Natural killer cell (primary cell): ENCODE data around the gene OR6K3. TPM values are rescaled to one million over a fixed set of nuclear protein-coding genes. Genes with fewer than 3 reads are reported as not detected.

ENCODE experiments used
- ATAC-seq, 3 donors: fragments of 150-1000 bp in 2 of 3; fragments of 200-7000 bp in 1 of 3; cut with Tn5 transposase; 1 replicate in 1 of 3; 2 replicates in 2 of 3; pipeline ENCODE4 v1.10.0; 2021; ENCODE audit warnings: mild to moderate bottlenecking in 2 of 3, moderate library complexity in 2 of 3
- DNase-seq, 2 donors: peaks; one replicate each; pipeline versions ENCODE4 v3.0.0 to v3.0.0-alpha.2; 2013 to 2021; ENCODE audit warnings: mixed read lengths in 1 of 2
- H3K27ac ChIP-seq: one replicate; pipeline ENCODE4 v1.5.1; 2013; ENCODE audit warnings: mild to moderate bottlenecking, low read length
- H3K27me3 ChIP-seq: one replicate; pipeline ENCODE4 v1.6.1; 2013; ENCODE audit warnings: low read length; ENCODE audit not compliant: control insufficient read depth, insufficient read depth
- H3K36me3 ChIP-seq: one replicate; pipeline ENCODE4 v1.6.1; 2013; ENCODE audit warnings: low read length; ENCODE audit not compliant: control insufficient read depth, insufficient read depth
- H3K4me1 ChIP-seq: one replicate; pipeline ENCODE4 v1.6.1; 2013; ENCODE audit warnings: low read length; ENCODE audit not compliant: control insufficient read depth, insufficient read depth
- H3K4me3 ChIP-seq: one replicate; pipeline ENCODE4 v1.5.1; 2013; ENCODE audit warnings: low read length
- H3K9me3 ChIP-seq: one replicate; pipeline ENCODE4 v1.6.1; 2013; ENCODE audit warnings: low read length; ENCODE audit not compliant: control insufficient read depth, insufficient read depth
- H3K27ac Mint-ChIP-seq, 2 donors: one replicate each; pipeline ENCODE4 v1.8.0; 2022; ENCODE audit warnings: mild to moderate bottlenecking in 2 of 2, mixed read lengths in 2 of 2, moderate library complexity in 1 of 2
- H3K27me3 Mint-ChIP-seq, 2 donors: one replicate each; pipeline ENCODE4 v1.8.0; 2022; ENCODE audit warnings: low read depth in 2 of 2, mixed read lengths in 2 of 2
- H3K36me3 Mint-ChIP-seq: one replicate; pipeline ENCODE4 v1.8.0; 2022; ENCODE audit warnings: mixed read lengths
- H3K4me1 Mint-ChIP-seq, 2 donors: one replicate each; pipeline ENCODE4 v1.8.0; 2022; ENCODE audit warnings: mixed read lengths in 2 of 2
- H3K4me3 Mint-ChIP-seq: one replicate; pipeline ENCODE4 v1.8.0; 2022; ENCODE audit warnings: mild to moderate bottlenecking, moderate library complexity, mixed read lengths
- H3K9me3 Mint-ChIP-seq, 2 donors: one replicate each; pipeline ENCODE4 v1.8.0; 2022; ENCODE audit warnings: mixed read lengths in 2 of 2
- WGBS: methylation state at CpG from one replicate; pipeline ENCODE4 v1.1.7; 2013; ENCODE audit warnings: missing lambda C conversion rate; ENCODE audit not compliant: insufficient coverage; 5-methylcytosine and 5-hydroxymethylcytosine counted together
- intact Hi-C: fragments of 100-400 bp; cut with micrococcal nuclease; formaldehyde crosslinking; loops from one replicate; pipeline ENCODE4 v1.14.2; 2022
- total RNA-seq, 4 donors: library from RNA; stranded (reverse); fragments of 120-200 nt in 1 of 4; gene quantifications; one replicate each; pipeline versions ENCODE4 v1.2.3 to v1.2.4, GENCODE V29; 2013 to 2022
- TF ChIP-seq, protein P1 (sequence below): fragments of 200-600 bp; IDR thresholded peaks from one replicate; pipeline ENCODE4 v1.8.0; 2022; ENCODE audit warnings: antibody characterized with exemption

OR6K3 gene
- total RNA-seq, 3 donors from 2014 or later (not counting 1 experiment from before 2014, with no cell fraction given) = 1.7 TPM; not detected in 2

DNA sequence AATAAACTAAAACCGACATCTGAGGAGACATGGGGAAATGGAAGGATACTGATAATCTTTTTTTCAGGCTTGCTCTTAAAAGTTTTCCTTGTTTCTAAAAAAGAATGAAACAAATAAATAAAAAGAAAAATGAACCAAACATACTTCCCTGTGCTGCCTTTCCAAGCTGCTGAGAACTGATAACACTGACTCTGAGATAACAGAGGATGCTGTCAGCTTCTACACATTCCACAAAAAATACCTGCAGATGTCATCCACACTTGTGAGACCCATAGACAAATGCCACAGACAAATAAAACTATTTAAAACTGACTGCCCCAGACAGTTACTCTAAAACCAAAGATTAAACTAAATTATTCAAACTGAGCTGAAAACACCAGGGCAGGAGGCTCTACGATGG, 12.0 kb upstream of the OR6K3 start:
- intact Hi-C loops = no loop called here
- Histone ChIP-seq H3K27me3 (peaks cover 3% of the 10 kb centered on the region), H3K36me3 (no peaks in the 10 kb centered on the region), H3K4me3 (no peak overlapping the region), H3K9me3 (no peaks in the 10 kb centered on the region), H3K4me1 (no peaks in the 10 kb centered on the region), H3K27ac (no peak overlapping the region)
- Mint-ChIP-seq H3K36me3 (no peaks in the 10 kb centered on the region), H3K27me3 (peaks cover 7 to 16% of the 10 kb centered on the region in 2 donors), H3K9me3 (no peaks in the 10 kb centered on the region), H3K27ac (no peak overlapping the region), H3K4me1 (no peaks in the 10 kb centered on the region), H3K4me3 (no peak overlapping the region)
- DNase-seq (no peak), ATAC-seq (no peak)
- TF ChIP-seq, protein P1, sequence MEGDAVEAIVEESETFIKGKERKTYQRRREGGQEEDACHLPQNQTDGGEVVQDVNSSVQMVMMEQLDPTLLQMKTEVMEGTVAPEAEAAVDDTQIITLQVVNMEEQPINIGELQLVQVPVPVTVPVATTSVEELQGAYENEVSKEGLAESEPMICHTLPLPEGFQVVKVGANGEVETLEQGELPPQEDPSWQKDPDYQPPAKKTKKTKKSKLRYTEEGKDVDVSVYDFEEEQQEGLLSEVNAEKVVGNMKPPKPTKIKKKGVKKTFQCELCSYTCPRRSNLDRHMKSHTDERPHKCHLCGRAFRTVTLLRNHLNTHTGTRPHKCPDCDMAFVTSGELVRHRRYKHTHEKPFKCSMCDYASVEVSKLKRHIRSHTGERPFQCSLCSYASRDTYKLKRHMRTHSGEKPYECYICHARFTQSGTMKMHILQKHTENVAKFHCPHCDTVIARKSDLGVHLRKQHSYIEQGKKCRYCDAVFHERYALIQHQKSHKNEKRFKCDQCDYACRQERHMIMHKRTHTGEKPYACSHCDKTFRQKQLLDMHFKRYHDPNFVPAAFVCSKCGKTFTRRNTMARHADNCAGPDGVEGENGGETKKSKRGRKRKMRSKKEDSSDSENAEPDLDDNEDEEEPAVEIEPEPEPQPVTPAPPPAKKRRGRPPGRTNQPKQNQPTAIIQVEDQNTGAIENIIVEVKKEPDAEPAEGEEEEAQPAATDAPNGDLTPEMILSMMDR = no peak
- 86% methylated on average over 1 of the region's 2 CpGs for WGBS

DNA sequence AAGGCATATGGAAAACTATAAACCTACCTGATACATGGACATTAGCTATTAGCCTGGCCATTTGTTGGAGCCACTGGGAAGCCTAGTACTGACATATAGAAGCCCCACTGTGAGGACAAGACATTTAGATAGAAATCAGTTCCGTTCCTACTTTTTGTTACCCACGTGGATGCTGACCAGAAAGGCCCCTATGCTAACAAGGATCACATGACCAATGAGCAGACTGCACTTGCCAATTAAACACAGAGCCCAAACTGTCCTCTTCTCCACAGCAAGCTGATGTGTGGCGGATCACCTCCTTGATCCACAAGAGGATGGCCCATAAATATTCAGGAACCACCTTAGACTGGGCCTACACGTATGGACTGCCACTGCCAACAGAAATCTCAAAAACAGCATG, 11.2 kb upstream of the OR6K3 start:
- H3K27ac Mint-ChIP-seq = no peak overlapping the region

DNA sequence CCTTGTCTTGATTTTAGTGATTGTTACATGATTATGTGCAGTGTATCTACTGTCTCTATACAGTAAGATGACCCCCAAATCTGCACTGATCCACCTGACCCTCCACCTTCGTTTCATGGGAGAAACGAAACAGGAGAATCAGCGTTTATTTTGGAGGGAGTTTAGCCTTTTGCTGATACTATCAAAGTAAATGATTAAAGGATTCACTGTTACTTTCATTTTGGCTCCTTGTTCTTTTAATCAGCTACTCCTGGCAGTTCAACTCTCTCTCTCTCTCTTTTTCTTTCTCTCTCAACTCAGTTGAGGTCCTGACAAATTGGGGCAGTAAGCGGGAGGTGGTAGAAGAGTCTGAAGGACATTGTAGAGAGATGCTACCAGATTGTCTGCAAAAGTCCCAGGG, 9.9 kb upstream of the OR6K3 start:
- ATAC-seq = no peak
- peaks cover 6 to 18% of the 10 kb centered on the region in 2 donors for H3K27me3 Mint-ChIP-seq
- H3K4me1 Mint-ChIP-seq = no peaks in the 10 kb centered on the region
- H3K4me1 ChIP-seq = no peaks in the 10 kb centered on the region
- no peak overlapping the region for H3K4me3 Mint-ChIP-seq
- H3K27me3 ChIP-seq = peaks cover 5% of the 10 kb centered on the region
- H3K9me3 ChIP-seq = no peaks in the 10 kb centered on the region
- DNase-seq = no peak
- no peaks in the 10 kb centered on the region for H3K9me3 Mint-ChIP-seq
- intact Hi-C loops = no loop called here
- no peak overlapping the region for H3K27ac Mint-ChIP-seq
- no peak overlapping the region for H3K4me3 ChIP-seq
- TF ChIP-seq, protein P1 = no peak
- H3K36me3 ChIP-seq = no peaks in the 10 kb centered on the region
- H3K27ac ChIP-seq = no peak overlapping the region
- WGBS = 100% methylated on average over 1 of the region's 4 CpGs
- no peaks in the 10 kb centered on the region for H3K36me3 Mint-ChIP-seq

More for the DNA sequence above, 11.2 kb upstream of the OR6K3 start:
- intact Hi-C loops = no loop called here
- no peak overlapping the region for H3K4me3 Mint-ChIP-seq
- Histone ChIP-seq H3K27me3 (peaks cover 5% of the 10 kb centered on the region), H3K9me3 (no peaks in the 10 kb centered on the region), H3K4me3 (no peak overlapping the region), H3K4me1 (no peaks in the 10 kb centered on the region), H3K27ac (no peak overlapping the region), H3K36me3 (no peaks in the 10 kb centered on the region)
- H3K9me3 Mint-ChIP-seq = no peaks in the 10 kb centered on the region
- TF ChIP-seq, protein P1 = no peak
- no peaks in the 10 kb centered on the region for H3K4me1 Mint-ChIP-seq
- DNase-seq (no peak), ATAC-seq (no peak)
- WGBS = 92% methylated on average over 4 of the region's 4 CpGs
- H3K27me3 Mint-ChIP-seq = peaks cover 3 to 14% of the 10 kb centered on the region in 2 donors
- no peaks in the 10 kb centered on the region for H3K36me3 Mint-ChIP-seq

DNA sequence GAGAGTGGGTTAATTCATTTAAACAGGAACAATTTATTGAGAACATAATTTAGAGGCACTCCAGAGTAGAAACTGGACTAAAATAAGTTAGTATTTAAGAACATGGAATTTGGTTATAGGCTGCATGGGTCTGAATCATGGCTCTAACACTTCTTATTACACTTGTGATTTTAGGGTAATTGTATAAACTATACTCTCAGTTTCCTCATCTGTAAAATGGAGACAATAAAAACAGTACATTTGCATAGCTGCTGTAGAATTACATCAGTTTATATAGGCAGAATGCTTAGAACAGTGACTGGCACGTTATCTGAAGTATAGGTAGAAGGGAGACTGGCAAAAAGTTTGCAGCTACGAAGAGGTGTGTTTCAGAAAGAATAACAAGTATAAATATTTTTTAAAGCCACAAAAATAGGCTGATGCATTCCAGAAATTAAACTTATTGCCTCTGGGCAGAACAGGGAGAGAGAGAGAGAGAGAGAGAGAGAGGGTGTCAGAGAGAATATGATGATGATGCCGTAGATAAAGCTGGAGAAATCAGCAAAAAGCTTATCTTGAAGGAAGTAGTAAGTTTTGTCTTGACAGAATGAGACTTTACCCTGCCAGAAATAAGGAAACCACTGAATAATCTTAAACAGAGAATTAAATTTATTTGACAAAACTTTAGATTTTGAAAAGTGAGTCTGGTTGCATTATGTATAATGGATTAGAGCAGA, 8.1 kb upstream of the OR6K3 start:
- Mint-ChIP-seq H3K27me3 (peaks cover 15 to 31% of the 10 kb centered on the region in 2 donors), H3K4me3 (no peak overlapping the region)
- WGBS = 64% methylated on average over 3 of the region's 3 CpGs

More for the DNA sequence above, 8.1 kb upstream of the OR6K3 start:
- Mint-ChIP-seq H3K9me3 (no peaks in the 10 kb centered on the region), H3K36me3 (no peaks in the 10 kb centered on the region), H3K4me1 (no peaks in the 10 kb centered on the region), H3K27ac (no peak overlapping the region)
- no peaks in the 10 kb centered on the region for H3K36me3 ChIP-seq
- H3K4me1 ChIP-seq = no peaks in the 10 kb centered on the region
- H3K9me3 ChIP-seq = no peaks in the 10 kb centered on the region
- TF ChIP-seq, protein P1 = no peak
- ATAC-seq (no peak), DNase-seq (no peak)
- H3K27me3 ChIP-seq = peaks cover 7% of the 10 kb centered on the region
- intact Hi-C loops = no loop called here
- H3K27ac ChIP-seq = no peak overlapping the region
- H3K4me3 ChIP-seq = no peak overlapping the region
